K562 (cell line): ENCODE data around the gene PROKR1. TPM values are rescaled to one million over a fixed set of nuclear protein-coding genes. Genes with fewer than 3 reads are reported as not detected.
A peak's percentile ranks its signal among the peaks of the same experiment; 100 is the strongest.

Source experiments
- DMBX1 ChIP-seq: fragments of 250-450 bp; sonication (Bioruptor Pico); IDR thresholded peaks from 2 replicates; pipeline ENCODE4 v1.8.0; 2022; ENCODE audit warnings: inconsistent platforms, mild to moderate bottlenecking, moderate library complexity, borderline replicate concordance
- GABPA ChIP-seq: fragments of 200-800 bp; sonication (Bioruptor generic); conservative IDR thresholded peaks from 2 replicates; pipeline ENCODE4 v1.6.1; 2016; ENCODE audit warnings: low read depth, missing genetic modification characterization, missing compliant biosample characterization
- HDAC8 ChIP-seq: fragments of 450-650 bp; IDR thresholded peaks from 2 replicates; pipeline ENCODE4 v1.6.1; 2016; ENCODE audit warnings: mild to moderate bottlenecking, missing genetic modification characterization, moderate library complexity, missing compliant biosample characterization
- HNRNPLL ChIP-seq: fragments of 200-400 bp; formaldehyde crosslinking; IDR thresholded peaks from 2 replicates; pipeline ENCODE4 v1.6.1; 2017; ENCODE audit warnings: low read length, low read depth, mild to moderate bottlenecking; ENCODE audit not compliant: poor library complexity, severe bottlenecking
- ILK ChIP-seq: fragments of 450-650 bp; IDR thresholded peaks from 2 replicates; pipeline ENCODE4 v1.6.1; 2016; ENCODE audit warnings: missing genetic modification characterization, low read depth, mild to moderate bottlenecking, missing compliant biosample characterization, moderate library complexity, borderline replicate concordance
- MECOM ChIP-seq: fragments of 250-450 bp; sonication (Bioruptor Pico); IDR thresholded peaks from 2 replicates; pipeline ENCODE4 v1.8.0; 2022; ENCODE audit warnings: inconsistent platforms
- PTRF ChIP-seq: fragments of 450-650 bp; IDR thresholded peaks from 2 replicates; pipeline ENCODE4 v1.6.1; 2016; ENCODE audit warnings: mild to moderate bottlenecking, missing genetic modification characterization, missing compliant biosample characterization
- SMAD4 ChIP-seq: fragments of 250-450 bp; sonication (Bioruptor Pico); conservative IDR thresholded peaks from 2 replicates; pipeline ENCODE4 v1.8.0; 2021; ENCODE audit warnings: inconsistent platforms, mild to moderate bottlenecking, moderate library complexity
- SMARCA4 ChIP-seq: fragments of 450-650 bp; IDR thresholded peaks from 2 replicates; pipeline ENCODE4 v1.6.1; 2016
- TBL1XR1 ChIP-seq, 2 experiments: IDR thresholded peaks; 2 replicates each; pipeline ENCODE4 v1.6.1; 2012; ENCODE audit warnings: improper control_type of control experiment in 2 of 2, low read length in 2 of 2, mild to moderate bottlenecking in 1 of 2
- ZBTB34 ChIP-seq: fragments of 250-450 bp; sonication (Bioruptor Pico); IDR thresholded peaks from 2 replicates; pipeline ENCODE4 v1.8.0; 2021; ENCODE audit warnings: mild to moderate bottlenecking, moderate library complexity
- ZNF695 ChIP-seq: fragments of 450-650 bp; formaldehyde crosslinking; IDR thresholded peaks from 2 replicates; pipeline ENCODE4 v1.4.0; 2020; ENCODE audit warnings: mild to moderate bottlenecking, moderate library complexity
- polyA plus RNA-seq, 8 experiments: library from polyadenylated mRNA; depleted of rRNA in 4 of 8; stranded (reverse) in 5 of 8; unstranded in 3 of 8; fragments of >200 nt; fragmentation: Nextera tagmentation in 2 of 8; fragmentation: Illumina TruSeq in 1 of 8; extraction: Ambion mirVana in 2 of 8; extraction: Trizol in 1 of 8; gene quantifications; 2 replicates each; pipeline versions ENCODE4 v1.2.1 to v1.2.3, GENCODE V29; 2011 to 2014; ENCODE audit warnings: inconsistent platforms in 1 of 8, missing spikeins in 1 of 8
- total RNA-seq, 7 experiments: library from RNA; depleted of rRNA in 6 of 7; stranded (reverse); fragments of >200 nt in 6 of 7; fragmentation: Illumina TruSeq in 2 of 7; extraction: Trizol in 2 of 7; gene quantifications; 2 replicates each; pipeline versions ENCODE4 v1.2.1 to v1.2.3, GENCODE V29; 2011 to 2021; ENCODE audit warnings: low replicate concordance in 1 of 7

Gene PROKR1
- total and polyA plus RNA-seq, 9 of the 15 experiments (the other 6 are each of a cell fraction or from before 2014, with no cell fraction given): 0.01 to 0.18 (median 0.09) TPM; not detected in 1

GRCh38 chr2:68671961-68672360, 28.6 kb downstream of the PROKR1 start (continued):
- TF ChIP-seq ZBTB34 (CRISPR knock-in tag): 0 out of 2 replicates have a peak, but pooled peaks have one; percentile 31
- TF ChIP-seq TBL1XR1 (IDR thresholded peaks at IDR 0.05; ENCODE audit: low read length in 2 of 2): no peak
- no peak for TF ChIP-seq GABPA (tag)
- TF ChIP-seq MECOM (CRISPR knock-in tag): 0 out of 2 replicates have a peak, but pooled peaks have one; percentile 41
- TF ChIP-seq DMBX1 (CRISPR knock-in tag): peak; percentile 81
- 0 out of 2 replicates have a peak, but pooled peaks have one; percentile 49 for TF ChIP-seq ZNF695
- TF ChIP-seq HNRNPLL: no peak
- TF ChIP-seq PTRF: peak; percentile 72; the same call in 1 of the 2 replicates
- peak; percentile 62 for TF ChIP-seq SMAD4 (CRISPR knock-in tag)
- no peak for TF ChIP-seq SMARCA4
- TF ChIP-seq HDAC8: 0 out of 2 replicates have a peak, but pooled peaks have one; percentile 60
- TF ChIP-seq ILK: peak; percentile 49; the same call in 1 of the 2 replicates
